HEK293 (cell line): ENCODE results near the gene BYSL.
A peak's percentile ranks its signal among the peaks of the same experiment; 100 is the strongest.

ENCODE experiments used
- PRDM1 ChIP-seq: fragments of 450-650 bp; formaldehyde crosslinking; IDR thresholded peaks from 2 replicates; pipeline ENCODE4; 2016; ENCODE audit warnings: missing biosample characterization, missing genetic modification characterization
- REPIN1 ChIP-seq: fragments of 450-650 bp; formaldehyde crosslinking; IDR thresholded peaks from 2 replicates; pipeline ENCODE4 v1.5.1; 2017; ENCODE audit warnings: missing biosample characterization, missing genetic modification characterization, low read depth
- SP3 ChIP-seq: fragments of 450-650 bp; formaldehyde crosslinking; IDR thresholded peaks from 2 replicates; pipeline ENCODE4 v1.5.1; 2016; ENCODE audit warnings: missing biosample characterization, missing genetic modification characterization
- WT1 ChIP-seq: fragments of 450-650 bp; formaldehyde crosslinking; IDR thresholded peaks from 2 replicates; pipeline ENCODE4 v1.5.1; 2016; ENCODE audit warnings: missing biosample characterization, missing genetic modification characterization
- YY2 ChIP-seq: fragments of 450-650 bp; formaldehyde crosslinking; IDR thresholded peaks from 2 replicates; pipeline ENCODE4 v1.5.1; 2016; ENCODE audit warnings: missing biosample characterization, missing genetic modification characterization
- ZFP37 ChIP-seq: fragments of 450-650 bp; formaldehyde crosslinking; IDR thresholded peaks from 2 replicates; pipeline ENCODE4 v1.5.1; 2016; ENCODE audit warnings: missing biosample characterization, missing genetic modification characterization
- ZNF169 ChIP-seq: fragments of 450-650 bp; formaldehyde crosslinking; IDR thresholded peaks from 2 replicates; pipeline ENCODE4 v1.5.1; 2016; ENCODE audit warnings: missing biosample characterization, missing genetic modification characterization
- ZNF184 ChIP-seq: fragments of 450-650 bp; IDR thresholded peaks from 2 replicates; pipeline ENCODE4 v1.5.1; 2018; ENCODE audit warnings: missing biosample characterization, mild to moderate bottlenecking, missing genetic modification characterization
- ZNF223 ChIP-seq: fragments of 450-650 bp; formaldehyde crosslinking; IDR thresholded peaks from 2 replicates; pipeline ENCODE4 v1.5.1; 2016; ENCODE audit warnings: missing biosample characterization, missing genetic modification characterization
- ZNF23 ChIP-seq: fragments of 450-650 bp; formaldehyde crosslinking; IDR thresholded peaks from 2 replicates; pipeline ENCODE4 v1.5.1; 2016; ENCODE audit warnings: missing biosample characterization, missing genetic modification characterization, borderline replicate concordance
- ZNF302 ChIP-seq: fragments of 450-650 bp; formaldehyde crosslinking; IDR thresholded peaks from 2 replicates; pipeline ENCODE4 v1.5.1; 2016; ENCODE audit warnings: missing biosample characterization, missing genetic modification characterization, low read depth
- ZNF324 ChIP-seq: fragments of 450-650 bp; formaldehyde crosslinking; IDR thresholded peaks from 2 replicates; pipeline ENCODE4 v1.5.1; 2016; ENCODE audit warnings: missing biosample characterization, missing genetic modification characterization
- ZNF350 ChIP-seq: fragments of 450-650 bp; formaldehyde crosslinking; IDR thresholded peaks from 2 replicates; pipeline ENCODE4 v1.5.0; 2017; ENCODE audit warnings: missing biosample characterization, mild to moderate bottlenecking, missing genetic modification characterization
- ZNF366 ChIP-seq: fragments of 450-650 bp; formaldehyde crosslinking; conservative IDR thresholded peaks from 2 replicates; pipeline ENCODE4 v1.5.1; 2016; ENCODE audit warnings: missing biosample characterization, missing genetic modification characterization
- ZNF37A ChIP-seq: fragments of 450-650 bp; IDR thresholded peaks from 2 replicates; pipeline ENCODE4 v1.5.1; 2018; ENCODE audit warnings: missing biosample characterization, missing genetic modification characterization
- ZNF529 ChIP-seq: fragments of 450-650 bp; formaldehyde crosslinking; IDR thresholded peaks from 2 replicates; pipeline ENCODE4 v1.5.1; 2017; ENCODE audit warnings: missing genetic modification characterization, missing biosample characterization; ENCODE audit not compliant: insufficient replicate concordance
- ZNF549 ChIP-seq: fragments of 450-650 bp; IDR thresholded peaks from 2 replicates; pipeline ENCODE4 v1.5.1; 2018; ENCODE audit warnings: missing biosample characterization, missing genetic modification characterization, mild to moderate bottlenecking, inconsistent platforms, moderate library complexity
- ZNF560 ChIP-seq: fragments of 450-650 bp; formaldehyde crosslinking; IDR thresholded peaks from 2 replicates; pipeline ENCODE4 v1.5.1; 2017; ENCODE audit warnings: missing biosample characterization, missing genetic modification characterization, borderline replicate concordance
- ZNF624 ChIP-seq: fragments of 450-650 bp; formaldehyde crosslinking; IDR thresholded peaks from 2 replicates; pipeline ENCODE4 v1.5.1; 2017; ENCODE audit warnings: missing biosample characterization, missing genetic modification characterization
- ZNF629 ChIP-seq: fragments of 450-650 bp; formaldehyde crosslinking; IDR thresholded peaks from 2 replicates; pipeline ENCODE4 v1.5.1; 2017; ENCODE audit warnings: missing biosample characterization, missing genetic modification characterization
- ZNF660 ChIP-seq: fragments of 450-650 bp; IDR thresholded peaks from 2 replicates; pipeline ENCODE4 v1.5.1; 2018; ENCODE audit warnings: missing biosample characterization, mild to moderate bottlenecking, missing genetic modification characterization
- ZNF777 ChIP-seq: fragments of 450-650 bp; formaldehyde crosslinking; IDR thresholded peaks from 2 replicates; pipeline ENCODE4 v1.5.1; 2017; ENCODE audit warnings: missing biosample characterization, missing genetic modification characterization, borderline replicate concordance
- ZSCAN23 ChIP-seq: fragments of 450-650 bp; formaldehyde crosslinking; IDR thresholded peaks from 2 replicates; pipeline ENCODE4 v1.5.1; 2016; ENCODE audit warnings: missing biosample characterization, missing genetic modification characterization
- ZXDB ChIP-seq: fragments of 450-650 bp; formaldehyde crosslinking; IDR thresholded peaks from 2 replicates; pipeline ENCODE4 v1.5.1; 2016; ENCODE audit warnings: missing biosample characterization, missing genetic modification characterization
- TF ChIP-seq, protein P1 (sequence below): fragments of 450-650 bp; formaldehyde crosslinking; IDR thresholded peaks from 2 replicates; pipeline ENCODE4 v1.5.1; 2016; ENCODE audit warnings: missing biosample characterization, missing genetic modification characterization, borderline replicate concordance
- TF ChIP-seq, protein P2 (sequence below): fragments of 450-650 bp; formaldehyde crosslinking; IDR thresholded peaks from 2 replicates; pipeline ENCODE4 v1.5.1; 2017; ENCODE audit warnings: missing biosample characterization, missing genetic modification characterization
- TF ChIP-seq, protein P3 (sequence below): fragments of 450-650 bp; formaldehyde crosslinking; IDR thresholded peaks from 2 replicates; pipeline ENCODE4 v1.5.1; 2017; ENCODE audit warnings: missing biosample characterization, missing genetic modification characterization
- TF ChIP-seq, protein P4 (sequence below): fragments of 450-650 bp; formaldehyde crosslinking; IDR thresholded peaks from 2 replicates; pipeline ENCODE4 v1.5.1; 2016; ENCODE audit warnings: missing biosample characterization, missing genetic modification characterization

BYSL gene

DNA sequence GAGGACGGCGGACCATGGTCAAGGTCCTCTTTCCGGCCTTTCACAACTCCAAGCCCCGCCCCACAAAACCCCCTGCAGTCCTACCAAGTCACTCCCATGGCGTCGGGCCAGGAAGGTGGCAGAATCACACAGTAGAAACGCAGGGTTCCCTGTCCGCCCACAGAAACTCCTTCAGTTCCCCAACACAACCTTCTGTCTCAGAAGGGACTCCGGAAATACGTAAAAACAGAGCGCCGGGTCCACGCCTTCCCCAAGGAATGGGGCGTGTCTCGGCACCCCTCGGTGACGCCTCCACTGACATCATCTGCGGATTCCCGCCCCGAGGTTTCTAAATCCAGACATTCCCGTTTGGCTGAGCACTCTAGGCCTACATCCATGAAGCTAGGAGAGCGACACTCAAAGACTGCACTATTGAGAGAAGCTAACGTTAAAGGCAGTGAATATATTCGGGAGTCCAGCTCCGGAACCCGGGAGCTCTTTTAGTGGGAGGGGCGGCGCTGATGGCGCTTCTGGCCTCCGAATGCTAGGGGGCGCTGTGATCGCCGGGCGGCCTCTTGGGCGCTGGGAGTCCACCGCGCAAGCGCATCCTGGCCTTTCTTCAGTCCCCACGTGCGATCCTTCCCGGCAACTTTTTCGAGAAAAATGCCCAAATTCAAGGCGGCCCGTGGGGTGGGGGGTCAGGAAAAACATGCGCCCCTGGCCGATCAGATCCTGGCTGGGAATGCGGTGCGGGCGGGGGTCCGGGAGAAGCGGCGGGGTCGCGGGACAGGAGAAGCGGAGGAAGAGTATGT, at the start of gene BYSL, which contains the start of gene MED20 (continued):
- TF ChIP-seq, protein P1, sequence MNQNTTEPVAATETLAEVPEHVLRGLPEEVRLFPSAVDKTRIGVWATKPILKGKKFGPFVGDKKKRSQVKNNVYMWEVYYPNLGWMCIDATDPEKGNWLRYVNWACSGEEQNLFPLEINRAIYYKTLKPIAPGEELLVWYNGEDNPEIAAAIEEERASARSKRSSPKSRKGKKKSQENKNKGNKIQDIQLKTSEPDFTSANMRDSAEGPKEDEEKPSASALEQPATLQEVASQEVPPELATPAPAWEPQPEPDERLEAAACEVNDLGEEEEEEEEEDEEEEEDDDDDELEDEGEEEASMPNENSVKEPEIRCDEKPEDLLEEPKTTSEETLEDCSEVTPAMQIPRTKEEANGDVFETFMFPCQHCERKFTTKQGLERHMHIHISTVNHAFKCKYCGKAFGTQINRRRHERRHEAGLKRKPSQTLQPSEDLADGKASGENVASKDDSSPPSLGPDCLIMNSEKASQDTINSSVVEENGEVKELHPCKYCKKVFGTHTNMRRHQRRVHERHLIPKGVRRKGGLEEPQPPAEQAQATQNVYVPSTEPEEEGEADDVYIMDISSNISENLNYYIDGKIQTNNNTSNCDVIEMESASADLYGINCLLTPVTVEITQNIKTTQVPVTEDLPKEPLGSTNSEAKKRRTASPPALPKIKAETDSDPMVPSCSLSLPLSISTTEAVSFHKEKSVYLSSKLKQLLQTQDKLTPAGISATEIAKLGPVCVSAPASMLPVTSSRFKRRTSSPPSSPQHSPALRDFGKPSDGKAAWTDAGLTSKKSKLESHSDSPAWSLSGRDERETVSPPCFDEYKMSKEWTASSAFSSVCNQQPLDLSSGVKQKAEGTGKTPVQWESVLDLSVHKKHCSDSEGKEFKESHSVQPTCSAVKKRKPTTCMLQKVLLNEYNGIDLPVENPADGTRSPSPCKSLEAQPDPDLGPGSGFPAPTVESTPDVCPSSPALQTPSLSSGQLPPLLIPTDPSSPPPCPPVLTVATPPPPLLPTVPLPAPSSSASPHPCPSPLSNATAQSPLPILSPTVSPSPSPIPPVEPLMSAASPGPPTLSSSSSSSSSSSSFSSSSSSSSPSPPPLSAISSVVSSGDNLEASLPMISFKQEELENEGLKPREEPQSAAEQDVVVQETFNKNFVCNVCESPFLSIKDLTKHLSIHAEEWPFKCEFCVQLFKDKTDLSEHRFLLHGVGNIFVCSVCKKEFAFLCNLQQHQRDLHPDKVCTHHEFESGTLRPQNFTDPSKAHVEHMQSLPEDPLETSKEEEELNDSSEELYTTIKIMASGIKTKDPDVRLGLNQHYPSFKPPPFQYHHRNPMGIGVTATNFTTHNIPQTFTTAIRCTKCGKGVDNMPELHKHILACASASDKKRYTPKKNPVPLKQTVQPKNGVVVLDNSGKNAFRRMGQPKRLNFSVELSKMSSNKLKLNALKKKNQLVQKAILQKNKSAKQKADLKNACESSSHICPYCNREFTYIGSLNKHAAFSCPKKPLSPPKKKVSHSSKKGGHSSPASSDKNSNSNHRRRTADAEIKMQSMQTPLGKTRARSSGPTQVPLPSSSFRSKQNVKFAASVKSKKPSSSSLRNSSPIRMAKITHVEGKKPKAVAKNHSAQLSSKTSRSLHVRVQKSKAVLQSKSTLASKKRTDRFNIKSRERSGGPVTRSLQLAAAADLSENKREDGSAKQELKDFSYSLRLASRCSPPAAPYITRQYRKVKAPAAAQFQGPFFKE (tag by site-specific recombination): no peak
- peak; percentile 72; the same call in 1 of the 2 replicates for TF ChIP-seq ZNF324 (tag by site-specific recombination)
- TF ChIP-seq ZNF37A (tag by site-specific recombination): no peak
- no peak for TF ChIP-seq ZNF560 (tag by site-specific recombination)
- no peak for TF ChIP-seq ZNF184
- no peak for TF ChIP-seq ZNF23 (tag by site-specific recombination)
- 0 out of 2 replicates have a peak, but pooled peaks have one; percentile 46 for TF ChIP-seq ZFP37 (tag by site-specific recombination)
- TF ChIP-seq WT1 (tag by site-specific recombination): peak; percentile 54; the same call in 1 of the 2 replicates
- no peak for TF ChIP-seq ZNF302 (tag by site-specific recombination)
- TF ChIP-seq ZNF350 (tag by site-specific recombination): no peak
- no peak for TF ChIP-seq ZNF529
- TF ChIP-seq ZNF624 (tag by site-specific recombination): no peak
- TF ChIP-seq ZNF223: no peak
- TF ChIP-seq, protein P2, sequence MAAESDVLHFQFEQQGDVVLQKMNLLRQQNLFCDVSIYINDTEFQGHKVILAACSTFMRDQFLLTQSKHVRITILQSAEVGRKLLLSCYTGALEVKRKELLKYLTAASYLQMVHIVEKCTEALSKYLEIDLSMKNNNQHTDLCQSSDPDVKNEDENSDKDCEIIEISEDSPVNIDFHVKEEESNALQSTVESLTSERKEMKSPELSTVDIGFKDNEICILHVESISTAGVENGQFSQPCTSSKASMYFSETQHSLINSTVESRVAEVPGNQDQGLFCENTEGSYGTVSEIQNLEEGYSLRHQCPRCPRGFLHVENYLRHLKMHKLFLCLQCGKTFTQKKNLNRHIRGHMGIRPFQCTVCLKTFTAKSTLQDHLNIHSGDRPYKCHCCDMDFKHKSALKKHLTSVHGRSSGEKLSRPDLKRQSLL: no peak
- no peak; the same call in 1 of the 2 replicates for TF ChIP-seq REPIN1
- TF ChIP-seq ZNF549 (tag by site-specific recombination): no peak
- TF ChIP-seq ZNF169 (tag by site-specific recombination): no peak
- TF ChIP-seq ZXDB (tag by site-specific recombination): peak; percentile 90
- TF ChIP-seq ZNF777 (tag by site-specific recombination): no peak
- peak; percentile 59; the same call in 1 of the 2 replicates for TF ChIP-seq ZNF660 (tag by site-specific recombination)
- peak; percentile 98 for TF ChIP-seq ZNF629 (tag by site-specific recombination)
- TF ChIP-seq YY2: no peak
- TF ChIP-seq SP3 (tag by site-specific recombination): peak; percentile 98
- no peak for TF ChIP-seq PRDM1 (tag by site-specific recombination)
- TF ChIP-seq, protein P3, sequence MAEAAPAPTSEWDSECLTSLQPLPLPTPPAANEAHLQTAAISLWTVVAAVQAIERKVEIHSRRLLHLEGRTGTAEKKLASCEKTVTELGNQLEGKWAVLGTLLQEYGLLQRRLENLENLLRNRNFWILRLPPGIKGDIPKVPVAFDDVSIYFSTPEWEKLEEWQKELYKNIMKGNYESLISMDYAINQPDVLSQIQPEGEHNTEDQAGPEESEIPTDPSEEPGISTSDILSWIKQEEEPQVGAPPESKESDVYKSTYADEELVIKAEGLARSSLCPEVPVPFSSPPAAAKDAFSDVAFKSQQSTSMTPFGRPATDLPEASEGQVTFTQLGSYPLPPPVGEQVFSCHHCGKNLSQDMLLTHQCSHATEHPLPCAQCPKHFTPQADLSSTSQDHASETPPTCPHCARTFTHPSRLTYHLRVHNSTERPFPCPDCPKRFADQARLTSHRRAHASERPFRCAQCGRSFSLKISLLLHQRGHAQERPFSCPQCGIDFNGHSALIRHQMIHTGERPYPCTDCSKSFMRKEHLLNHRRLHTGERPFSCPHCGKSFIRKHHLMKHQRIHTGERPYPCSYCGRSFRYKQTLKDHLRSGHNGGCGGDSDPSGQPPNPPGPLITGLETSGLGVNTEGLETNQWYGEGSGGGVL (tag by site-specific recombination): no peak; the same call in 1 of the 2 replicates
- TF ChIP-seq ZNF366 (tag by site-specific recombination): no peak
- TF ChIP-seq, protein P4, sequence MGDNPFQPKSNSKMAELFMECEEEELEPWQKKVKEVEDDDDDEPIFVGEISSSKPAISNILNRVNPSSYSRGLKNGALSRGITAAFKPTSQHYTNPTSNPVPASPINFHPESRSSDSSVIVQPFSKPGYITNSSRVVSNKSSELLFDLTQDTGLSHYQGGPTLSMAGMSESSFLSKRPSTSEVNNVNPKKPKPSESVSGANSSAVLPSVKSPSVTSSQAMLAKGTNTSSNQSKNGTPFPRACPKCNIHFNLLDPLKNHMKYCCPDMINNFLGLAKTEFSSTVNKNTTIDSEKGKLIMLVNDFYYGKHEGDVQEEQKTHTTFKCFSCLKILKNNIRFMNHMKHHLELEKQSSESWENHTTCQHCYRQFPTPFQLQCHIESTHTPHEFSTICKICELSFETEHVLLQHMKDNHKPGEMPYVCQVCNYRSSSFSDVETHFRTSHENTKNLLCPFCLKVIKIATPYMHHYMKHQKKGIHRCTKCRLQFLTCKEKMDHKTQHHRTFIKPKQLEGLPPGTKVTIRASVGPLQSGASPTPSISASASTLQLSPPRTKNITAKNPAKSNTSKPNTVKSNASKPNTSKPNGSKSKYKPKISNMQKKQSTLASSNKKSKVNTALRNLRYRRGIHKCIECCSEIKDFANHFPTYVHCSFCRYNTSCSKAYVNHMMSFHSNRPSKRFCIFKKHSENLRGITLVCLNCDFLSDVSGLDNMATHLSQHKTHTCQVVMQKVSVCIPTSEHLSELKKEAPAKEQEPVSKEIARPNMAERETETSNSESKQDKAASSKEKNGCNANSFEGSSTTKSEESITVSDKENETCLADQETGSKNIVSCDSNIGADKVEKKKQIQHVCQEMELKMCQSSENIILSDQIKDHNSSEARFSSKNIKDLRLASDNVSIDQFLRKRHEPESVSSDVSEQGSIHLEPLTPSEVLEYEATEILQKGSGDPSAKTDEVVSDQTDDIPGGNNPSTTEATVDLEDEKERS (tag by site-specific recombination): no peak
- TF ChIP-seq ZSCAN23 (tag by site-specific recombination): no peak
